DOHH2 (cell line): ENCODE results near the gene TEX35.

Source experiments
- CTCF ChIP-seq: fragments of 200-600 bp; sonication (generic); IDR thresholded peaks from one replicate; pipeline ENCODE4 v1.5.1; 2014; ENCODE audit warnings: antibody characterized with exemption, mild to moderate bottlenecking, low read depth, low read length; ENCODE audit not compliant: poor library complexity, severe bottlenecking
- EZH2phosphoT487 ChIP-seq: fragments of 200-600 bp; sonication (generic); IDR thresholded peaks from 2 replicates; pipeline ENCODE4 v1.6.1; 2017; ENCODE audit warnings: borderline replicate concordance, mild to moderate bottlenecking, antibody characterized with exemption, low read length, moderate library complexity, mixed read lengths

GRCh38 chr1:178465011-178465410 is 47.9 kb upstream of the TEX35 start:
- TF ChIP-seq CTCF (no peak), EZH2phosphoT487 (no peak)
